ENCODE measurements around the gene SFTPB.

Gene SFTPB

DNA sequence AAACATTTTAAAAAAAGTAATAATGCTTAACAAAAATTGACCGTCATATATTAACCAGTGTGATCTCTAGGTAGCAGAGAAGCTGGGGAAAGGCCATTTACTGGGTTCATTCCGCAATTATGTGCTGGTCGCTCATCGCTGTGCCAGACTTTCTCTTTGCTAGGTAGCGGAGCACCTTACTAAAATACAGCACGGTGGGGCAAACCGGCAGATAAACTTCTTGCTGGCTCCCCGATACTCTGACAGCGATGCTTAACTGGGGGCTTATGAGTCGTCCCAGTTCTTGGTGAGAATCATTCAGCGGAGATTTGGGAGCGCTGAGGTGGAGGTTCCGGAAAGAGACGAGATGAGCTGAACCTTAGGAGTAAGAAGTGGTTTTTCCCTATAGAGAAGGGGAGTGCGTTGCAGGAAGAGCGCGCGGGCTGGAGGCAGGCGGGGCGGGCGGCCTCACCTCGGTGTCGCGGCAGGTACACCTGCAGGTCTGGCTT lies 56.7 kb downstream of the SFTPB start:
- no peak for DNase-seq
